Large intestine (tissue), 3 donors: ENCODE data around the gene AKT3. TPM values are rescaled to one million over a fixed set of nuclear protein-coding genes. Genes with fewer than 3 reads are reported as not detected.
"Not testable (repeated sequence)": the region's sequence is repeated elsewhere in the genome, so short reads cannot be mapped to it uniquely, and the experiment has no call there.

Experiments
- DNase-seq, 2 donors: peaks; one replicate each; pipeline versions ENCODE4 v3.0.0 to v3.0.0-alpha.2; 2013
- H3K27ac ChIP-seq: one replicate; pipeline ENCODE4 v1.5.1; 2013; ENCODE audit warnings: low read length
- H3K27me3 ChIP-seq: 2 replicates; pipeline ENCODE4 v1.6.1; 2013; ENCODE audit warnings: low read length; ENCODE audit not compliant: control insufficient read depth, insufficient read depth
- H3K36me3 ChIP-seq: 2 replicates; pipeline ENCODE4 v1.6.1; 2013; ENCODE audit warnings: low read length; ENCODE audit not compliant: control insufficient read depth, insufficient read depth
- H3K4me1 ChIP-seq: one replicate; pipeline ENCODE4 v1.6.1; 2013; ENCODE audit warnings: low read length; ENCODE audit not compliant: control insufficient read depth, insufficient read depth
- H3K4me3 ChIP-seq: one replicate; pipeline ENCODE4 v1.5.1; 2013; ENCODE audit warnings: low read length
- H3K9me3 ChIP-seq: one replicate; pipeline ENCODE4 v1.6.1; 2013; ENCODE audit warnings: mild to moderate bottlenecking, low read depth, low read length, moderate library complexity; ENCODE audit not compliant: control insufficient read depth
- WGBS: methylation state at CpG from one replicate; pipeline ENCODE4 v1.1.5; 2013; ENCODE audit warnings: low lambda C conversion rate; ENCODE audit not compliant: insufficient coverage; 5-methylcytosine and 5-hydroxymethylcytosine counted together
- polyA plus RNA-seq: library from polyadenylated mRNA; unstranded; fragments of 120-200 nt; gene quantifications from one replicate; pipeline ENCODE4 v1.2.1, GENCODE V29; 2013

AKT3 gene
- polyA plus RNA-seq, 1 donor: 14.0 TPM

GRCh38 chr1:243667133-243667532 is 182.9 kb downstream of the AKT3 start:
- DNase-seq: no peak
- H3K9me3 ChIP-seq: no peaks in the 10 kb centered on the region
- H3K36me3 ChIP-seq: no peaks in the 10 kb centered on the region
- no peaks in the 10 kb centered on the region for H3K4me1 ChIP-seq
- no CpG with 5 or more reads among the region's 5 CpGs for WGBS
- H3K4me3 ChIP-seq: no peak overlapping the region
- H3K27ac ChIP-seq: no peak overlapping the region
- H3K27me3 ChIP-seq: no peaks in the 10 kb centered on the region

GRCh38 chr1:243663651-243664050 is 186.4 kb downstream of the AKT3 start:
- no CpG with 5 or more reads among the region's 1 CpG for WGBS

GRCh38 chr1:243662169-243662568 is 187.9 kb downstream of the AKT3 start:
- not testable (repeated sequence) for H3K4me3 ChIP-seq, H3K27ac ChIP-seq, DNase-seq, H3K27me3 ChIP-seq, H3K9me3 ChIP-seq, H3K36me3 ChIP-seq, H3K4me1 ChIP-seq
- WGBS: no CpG with 5 or more reads among the region's 1 CpG

More at GRCh38 chr1:243663651-243664050, 186.4 kb downstream of the AKT3 start:
- no peak for DNase-seq
- no peak overlapping the region for H3K4me3 ChIP-seq
- no peaks in the 10 kb centered on the region for H3K27me3 ChIP-seq
- H3K36me3 ChIP-seq: no peaks in the 10 kb centered on the region
- H3K9me3 ChIP-seq: no peaks in the 10 kb centered on the region
- H3K4me1 ChIP-seq: no peaks in the 10 kb centered on the region
- H3K27ac ChIP-seq: no peak overlapping the region

- Histone ChIP-seq H3K27ac (no peak overlapping the region), H3K4me3 (no peak overlapping the region), H3K36me3 (no peaks in the 10 kb centered on the region), H3K9me3 (no peaks in the 10 kb centered on the region), H3K27me3 (no peaks in the 10 kb centered on the region), H3K4me1 (no peaks in the 10 kb centered on the region)
- WGBS: no CpG with 5 or more reads among the region's 4 CpGs
- DNase-seq: no peak
These were observed 191.4 kb downstream of the AKT3 start for GRCh38 chr1:243658594-243659105.

GRCh38 chr1:243657793-243658192 is 192.2 kb downstream of the AKT3 start:
- Histone ChIP-seq H3K9me3 (no peaks in the 10 kb centered on the region), H3K36me3 (no peaks in the 10 kb centered on the region), H3K27me3 (no peaks in the 10 kb centered on the region), H3K4me1 (no peaks in the 10 kb centered on the region), H3K27ac (no peak overlapping the region), H3K4me3 (no peak overlapping the region)
- DNase-seq: no peak
- no CpG with 5 or more reads among the region's 1 CpG for WGBS

GRCh38 chr1:243649530-243649929 is 200.5 kb downstream of the AKT3 start:
- WGBS: no CpG with 5 or more reads among the region's 3 CpGs
- not testable (repeated sequence) for H3K4me1 ChIP-seq, H3K9me3 ChIP-seq, H3K36me3 ChIP-seq, H3K27ac ChIP-seq, H3K4me3 ChIP-seq, H3K27me3 ChIP-seq, DNase-seq

GRCh38 chr1:243646841-243647240 is 203.2 kb downstream of the AKT3 start:
- H3K4me3 ChIP-seq: no peak overlapping the region
- no peaks in the 10 kb centered on the region for H3K9me3 ChIP-seq
- H3K4me1 ChIP-seq: no peaks in the 10 kb centered on the region
- no peak for DNase-seq
- H3K36me3 ChIP-seq: no peaks in the 10 kb centered on the region
- H3K27me3 ChIP-seq: no peaks in the 10 kb centered on the region
- 100% methylated on average over 1 of the region's 2 CpGs for WGBS
- no peak overlapping the region for H3K27ac ChIP-seq

GRCh38 chr1:243645281-243645680 is 204.8 kb downstream of the AKT3 start:
- Histone ChIP-seq H3K27ac (no peak overlapping the region), H3K27me3 (no peaks in the 10 kb centered on the region), H3K36me3 (no peaks in the 10 kb centered on the region), H3K9me3 (no peaks in the 10 kb centered on the region), H3K4me1 (no peaks in the 10 kb centered on the region), H3K4me3 (no peak overlapping the region)
- no peak for DNase-seq
- 91% methylated on average over 6 of the region's 6 CpGs for WGBS

- no peak overlapping the region for H3K4me3 ChIP-seq
- H3K9me3 ChIP-seq: no peaks in the 10 kb centered on the region
- no peaks in the 10 kb centered on the region for H3K4me1 ChIP-seq
- no peak overlapping the region for H3K27ac ChIP-seq
- no peak for DNase-seq
- WGBS: 60% methylated on average over 2 of the region's 5 CpGs
- no peaks in the 10 kb centered on the region for H3K27me3 ChIP-seq
- H3K36me3 ChIP-seq: no peaks in the 10 kb centered on the region
These were observed 207.1 kb downstream of the AKT3 start for GRCh38 chr1:243642936-243643335.

GRCh38 chr1:243639027-243639658 is 210.9 kb downstream of the AKT3 start:
- no peak for DNase-seq
- H3K36me3 ChIP-seq: no peaks in the 10 kb centered on the region
- no peaks in the 10 kb centered on the region for H3K27me3 ChIP-seq
- no peak overlapping the region for H3K27ac ChIP-seq
- no peak overlapping the region for H3K4me3 ChIP-seq
- WGBS: no CpG with 5 or more reads among the region's 4 CpGs
- no peaks in the 10 kb centered on the region for H3K9me3 ChIP-seq
- no peaks in the 10 kb centered on the region for H3K4me1 ChIP-seq

- no peaks in the 10 kb centered on the region for H3K4me1 ChIP-seq
- H3K9me3 ChIP-seq: no peaks in the 10 kb centered on the region
- H3K27ac ChIP-seq: no peak overlapping the region
- no peak for DNase-seq
- no peaks in the 10 kb centered on the region for H3K36me3 ChIP-seq
- WGBS: 90% methylated on average over 3 of the region's 4 CpGs
- H3K27me3 ChIP-seq: no peaks in the 10 kb centered on the region
- no peak overlapping the region for H3K4me3 ChIP-seq
These were observed 211.9 kb downstream of the AKT3 start for GRCh38 chr1:243638186-243638585.
